ENCODE measurements around the gene KIAA0930. TPM values are rescaled to one million over a fixed set of nuclear protein-coding genes. Genes with fewer than 3 reads are reported as not detected.

Gene KIAA0930
- total RNA-seq, 1 experiment from 2014 or later: 54.8 TPM

- no peak overlapping the region for H3K27ac ChIP-seq (ENCODE audit: low read depth, low read length, poor library complexity, severe bottlenecking)
- ChIA-PET CTCF (no interaction called here), POLR2A (ENCODE audit: low non-redundant PET) (no interaction called here)
- no peaks in the 10 kb centered on the region for H3K36me3 ChIP-seq (ENCODE audit: insufficient read depth, low read length, poor library complexity, severe bottlenecking)
- no peaks in the 10 kb centered on the region for H3K9me3 ChIP-seq (ENCODE audit: low read depth, low read length, poor library complexity, severe bottlenecking)
- no peaks in the 10 kb centered on the region for H3K27me3 ChIP-seq (replicated peaks; ENCODE audit: insufficient read depth, low read depth, low read length, poor library complexity)
- TF ChIP-seq EZH2 (IDR thresholded peaks at IDR 0.05; ENCODE audit: borderline replicate concordance, low read depth, low read length, poor library complexity, severe bottlenecking): no peak
- TF ChIP-seq, protein P1, sequence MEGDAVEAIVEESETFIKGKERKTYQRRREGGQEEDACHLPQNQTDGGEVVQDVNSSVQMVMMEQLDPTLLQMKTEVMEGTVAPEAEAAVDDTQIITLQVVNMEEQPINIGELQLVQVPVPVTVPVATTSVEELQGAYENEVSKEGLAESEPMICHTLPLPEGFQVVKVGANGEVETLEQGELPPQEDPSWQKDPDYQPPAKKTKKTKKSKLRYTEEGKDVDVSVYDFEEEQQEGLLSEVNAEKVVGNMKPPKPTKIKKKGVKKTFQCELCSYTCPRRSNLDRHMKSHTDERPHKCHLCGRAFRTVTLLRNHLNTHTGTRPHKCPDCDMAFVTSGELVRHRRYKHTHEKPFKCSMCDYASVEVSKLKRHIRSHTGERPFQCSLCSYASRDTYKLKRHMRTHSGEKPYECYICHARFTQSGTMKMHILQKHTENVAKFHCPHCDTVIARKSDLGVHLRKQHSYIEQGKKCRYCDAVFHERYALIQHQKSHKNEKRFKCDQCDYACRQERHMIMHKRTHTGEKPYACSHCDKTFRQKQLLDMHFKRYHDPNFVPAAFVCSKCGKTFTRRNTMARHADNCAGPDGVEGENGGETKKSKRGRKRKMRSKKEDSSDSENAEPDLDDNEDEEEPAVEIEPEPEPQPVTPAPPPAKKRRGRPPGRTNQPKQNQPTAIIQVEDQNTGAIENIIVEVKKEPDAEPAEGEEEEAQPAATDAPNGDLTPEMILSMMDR (conservative IDR thresholded peaks at IDR 0.05; ENCODE audit: low read depth, low read length): no peak
- BruUV-seq (replicated peaks): no TSS peak
- intact Hi-C loops (cut with micrococcal nuclease; ENCODE audit: unreplicated experiment): no loop called here
- DNase-seq (ENCODE audit: low spot score): no peak
- no peaks in the 10 kb centered on the region for H3K4me1 ChIP-seq (ENCODE audit: insufficient read depth, low read length, poor library complexity, severe bottlenecking)
- H3K4me3 ChIP-seq (ENCODE audit: low read depth, low read length, poor library complexity, severe bottlenecking): no peak overlapping the region
Measured at GRCh38 chr22:45144916-45145315, 95.8 kb downstream of the KIAA0930 start.

- DNase-seq (ENCODE audit: low spot score): no peak
- TF ChIP-seq, protein P1 (conservative IDR thresholded peaks at IDR 0.05; ENCODE audit: low read depth, low read length): no peak
- TF ChIP-seq EZH2 (IDR thresholded peaks at IDR 0.05; ENCODE audit: borderline replicate concordance, low read depth, low read length, poor library complexity, severe bottlenecking): no peak
- no peaks in the 10 kb centered on the region for H3K27me3 ChIP-seq (replicated peaks; ENCODE audit: insufficient read depth, low read depth, low read length, poor library complexity)
- H3K36me3 ChIP-seq (ENCODE audit: insufficient read depth, low read length, poor library complexity, severe bottlenecking): no peaks in the 10 kb centered on the region
- intact Hi-C loops (cut with micrococcal nuclease; ENCODE audit: unreplicated experiment): no loop called here
- no peak overlapping the region for H3K4me3 ChIP-seq (ENCODE audit: low read depth, low read length, poor library complexity, severe bottlenecking)
- no TSS peak for BruUV-seq (replicated peaks)
- CTCF ChIA-PET: no interaction called here
- no peaks in the 10 kb centered on the region for H3K9me3 ChIP-seq (ENCODE audit: low read depth, low read length, poor library complexity, severe bottlenecking)
- no peak overlapping the region for H3K27ac ChIP-seq (ENCODE audit: low read depth, low read length, poor library complexity, severe bottlenecking)
- H3K4me1 ChIP-seq (ENCODE audit: insufficient read depth, low read length, poor library complexity, severe bottlenecking): no peaks in the 10 kb centered on the region
- POLR2A ChIA-PET (ENCODE audit: low non-redundant PET): no interaction called here
Measured at GRCh38 chr22:45142376-45142775, 98.3 kb downstream of the KIAA0930 start.

Small RNAs within 50 kb of the gene (microRNA-seq; reads per million reads assigned to microRNA genes)
- 73.3 reads per million, percentile 61 among the genes with 10 or more reads in this experiment for gene MIR1249

Other genes with a start within 250 kb of the KIAA0930 start
- 13.2 and 17.9 TPM in 2 replicates for gene PHF21B, start 230.9 kb downstream of the KIAA0930 start, total RNA-seq (2021)
- 124 and 126 TPM in 2 replicates for gene NUP50, start 77.0 kb downstream of the KIAA0930 start, total RNA-seq (2021)
- gene UPK3A, start 44.1 kb upstream of the KIAA0930 start, total RNA-seq (2021): not detected in 2 replicates
- 54.0 and 58.3 TPM in 2 replicates for gene FAM118A, start 69.0 kb upstream of the KIAA0930 start, total RNA-seq (2021)
- not detected in 2 replicates for gene SMC1B, start 172.7 kb upstream of the KIAA0930 start, total RNA-seq (2021)
- 13.2 and 14.9 TPM in 2 replicates for gene RIBC2, start 172.8 kb upstream of the KIAA0930 start, total RNA-seq (2021)

All from A673 (cell line).